DMS53 treated with DMSO at 0.1 percent for 48 hours (cell line): Measurements from ENCODE around the gene FAM9C.
"Not testable (repeated sequence)": the region's sequence is repeated elsewhere in the genome, so short reads cannot be mapped to it uniquely, and the experiment has no call there.

ENCODE experiments used
- DNase-seq: peaks from one replicate; lab custom pipeline; 2025; ENCODE audit not compliant: unreplicated experiment; lab: John Stamatoyannopoulos, UW

The FAM9C gene

GRCh38 chrX:13076176-13076961 lies 31.9 kb upstream of the FAM9C start:
- no peak for DNase-seq

- no peak for DNase-seq
These were observed 30.2 kb upstream of the FAM9C start for GRCh38 chrX:13074297-13075262.

- DNase-seq = no peak
These were observed 25.5 kb upstream of the FAM9C start for GRCh38 chrX:13069771-13070416.

- no peak for DNase-seq
These were observed 24.2 kb upstream of the FAM9C start for GRCh38 chrX:13068651-13069050.

- DNase-seq = no peak
These were observed 23.4 kb upstream of the FAM9C start for GRCh38 chrX:13067773-13068172.

- DNase-seq = no peak
These were observed 22.0 kb upstream of the FAM9C start for GRCh38 chrX:13066391-13066790.

GRCh38 chrX:13064599-13065143 lies 20.3 kb upstream of the FAM9C start:
- DNase-seq = no peak

GRCh38 chrX:13063124-13063523 lies 18.7 kb upstream of the FAM9C start:
- DNase-seq = not testable (repeated sequence)

- not testable (repeated sequence) for DNase-seq
These were observed 17.9 kb upstream of the FAM9C start for GRCh38 chrX:13062331-13062730.

GRCh38 chrX:13061215-13061708 lies 16.8 kb upstream of the FAM9C start:
- DNase-seq = not testable (repeated sequence)

GRCh38 chrX:13059637-13060499 lies 15.4 kb upstream of the FAM9C start:
- no peak for DNase-seq

- no peak for DNase-seq
These were observed 11.1 kb upstream of the FAM9C start for GRCh38 chrX:13055486-13055885.

- no peak for DNase-seq
These were observed 8.8 kb upstream of the FAM9C start for GRCh38 chrX:13053171-13053570.

- DNase-seq = no peak
These were observed 7.2 kb upstream of the FAM9C start for GRCh38 chrX:13051529-13052172.

GRCh38 chrX:13051167-13051528 lies 6.7 kb upstream of the FAM9C start:
- DNase-seq = no peak

- no peak for DNase-seq
These were observed 5.7 kb upstream of the FAM9C start for GRCh38 chrX:13050151-13050550.

GRCh38 chrX:13048280-13048679 lies 3.9 kb upstream of the FAM9C start:
- DNase-seq = no peak

- DNase-seq = no peak
These were observed 3.3 kb upstream of the FAM9C start for GRCh38 chrX:13047759-13048158.

- no peak for DNase-seq
These were observed 1.9 kb upstream of the FAM9C start for GRCh38 chrX:13046141-13046855.
